NCI-H748 (cell line): ENCODE results near the gene TTLL8.
A peak's percentile ranks its signal among the peaks of the same experiment; 100 is the strongest.

ENCODE experiments used
- DNase-seq: peaks from one replicate; lab custom pipeline; 2025; ENCODE audit not compliant: unreplicated experiment; lab: John Stamatoyannopoulos, UW

The TTLL8 gene

GRCh38 chr22:50022171-50022819 is 35.8 kb downstream of the TTLL8 start:
- no peak for DNase-seq

- DNase-seq = no peak
Measured at GRCh38 chr22:50020606-50021005, 37.5 kb downstream of the TTLL8 start.

- no peak for DNase-seq
Measured at GRCh38 chr22:50019316-50019715, 38.8 kb downstream of the TTLL8 start.

GRCh38 chr22:50018608-50019285 is 39.4 kb downstream of the TTLL8 start:
- DNase-seq = no peak

- no peak for DNase-seq
Measured at GRCh38 chr22:50017701-50018224, 40.3 kb downstream of the TTLL8 start.

GRCh38 chr22:50016988-50017700 is 41.0 kb downstream of the TTLL8 start:
- no peak for DNase-seq

GRCh38 chr22:50016308-50016987 is 41.6 kb downstream of the TTLL8 start:
- DNase-seq = no peak

- no peak for DNase-seq
Measured at GRCh38 chr22:50015451-50016307, 42.4 kb downstream of the TTLL8 start.

GRCh38 chr22:50014655-50015401 is 43.3 kb downstream of the TTLL8 start:
- peak; percentile 45 for DNase-seq

GRCh38 chr22:50014053-50014501 is 44.0 kb downstream of the TTLL8 start:
- no peak for DNase-seq

- DNase-seq = peak; percentile 16
Measured at GRCh38 chr22:50012211-50013181, 45.6 kb downstream of the TTLL8 start, which contains the start of gene IL17REL. Gene IL17REL (minus strand): TSS chr22:50012765. CDS start chr22:50012646, 119 bp downstream.

GRCh38 chr22:50011447-50012210 is 46.5 kb downstream of the TTLL8 start:
- DNase-seq = peak; percentile 37

GRCh38 chr22:50010676-50011446 is 47.2 kb downstream of the TTLL8 start:
- no peak for DNase-seq

GRCh38 chr22:50009765-50010675 is 48.1 kb downstream of the TTLL8 start:
- no peak for DNase-seq

GRCh38 chr22:50009251-50009650 is 48.8 kb downstream of the TTLL8 start:
- DNase-seq = no peak
